Hematopoietic multipotent progenitor cell treated with erythropoietin and hydrocortisone succinate and interleukin-3 and kit ligand, for 17 days (in vitro differentiated cells): Measurements from ENCODE around the gene DOCK7.

Source experiments
- DNase-seq: peaks from one replicate; pipeline ENCODE4 v3.0.0-alpha.2; 2015; ENCODE audit warnings: low spot score

Gene DOCK7

DNA sequence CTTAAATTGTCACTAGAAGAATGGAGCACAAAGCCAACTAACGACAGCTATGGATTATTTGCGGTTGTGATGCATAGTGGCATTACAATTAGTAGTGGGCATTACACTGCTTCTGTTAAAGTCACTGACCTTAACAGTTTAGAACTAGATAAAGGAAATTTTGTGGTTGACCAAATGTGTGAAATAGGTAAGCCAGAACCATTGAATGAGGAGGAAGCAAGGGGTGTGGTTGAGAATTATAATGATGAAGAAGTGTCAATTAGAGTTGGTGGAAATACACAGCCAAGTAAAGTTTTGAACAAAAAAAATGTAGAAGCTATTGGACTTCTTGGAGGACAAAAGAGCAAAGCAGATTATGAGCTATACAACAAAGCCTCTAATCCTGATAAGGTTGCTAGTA is 237.9 kb downstream of the DOCK7 start:
- no peak for DNase-seq

DNA sequence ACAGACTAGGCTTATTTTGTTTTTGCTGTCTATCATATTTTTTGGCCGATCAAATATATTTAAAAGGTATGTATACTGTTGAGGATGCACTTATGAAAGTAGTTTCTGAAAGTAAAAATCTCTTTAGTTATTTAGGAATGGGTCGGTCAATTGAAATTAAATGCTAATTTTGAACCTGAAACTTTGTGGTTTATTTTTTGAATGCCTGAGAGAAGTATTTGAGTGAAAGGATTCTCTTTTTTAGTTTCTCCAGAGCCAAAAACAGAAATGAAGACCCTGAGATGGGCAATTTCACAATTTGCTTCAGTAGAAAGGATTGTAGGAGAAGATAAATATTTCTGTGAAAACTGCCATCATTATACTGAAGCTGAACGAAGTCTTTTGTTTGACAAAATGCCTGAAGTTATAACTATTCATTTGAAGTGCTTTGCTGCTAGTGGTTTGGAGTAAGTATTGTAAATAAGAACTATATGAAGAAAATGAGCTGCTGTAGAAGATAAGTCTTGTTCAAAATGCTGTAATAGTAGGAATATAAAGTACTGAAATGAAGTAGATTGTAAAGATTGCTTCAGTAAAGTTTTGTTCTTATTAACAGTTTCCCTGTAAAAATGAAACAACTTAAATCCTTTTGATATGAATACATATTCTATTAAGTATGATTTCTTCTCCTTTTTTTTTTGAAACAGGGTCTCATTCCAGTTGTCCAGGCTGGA is 239.8 kb downstream of the DOCK7 start:
- DNase-seq: no peak

DNA sequence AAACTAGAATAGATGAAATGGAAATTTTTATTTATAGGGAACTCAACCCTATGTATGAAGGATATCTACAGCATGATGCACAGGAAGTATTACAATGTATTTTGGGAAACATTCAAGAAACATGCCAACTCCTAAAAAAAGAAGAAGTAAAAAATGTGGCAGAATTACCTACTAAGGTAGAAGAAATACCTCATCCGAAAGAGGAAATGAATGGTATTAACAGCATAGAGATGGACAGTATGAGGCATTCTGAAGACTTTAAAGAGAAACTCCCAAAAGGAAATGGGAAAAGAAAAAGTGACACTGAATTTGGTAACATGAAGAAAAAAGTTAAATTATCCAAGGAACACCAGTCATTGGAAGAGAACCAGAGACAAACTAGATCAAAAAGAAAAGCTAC is 243.5 kb downstream of the DOCK7 start:
- no peak for DNase-seq

DNA sequence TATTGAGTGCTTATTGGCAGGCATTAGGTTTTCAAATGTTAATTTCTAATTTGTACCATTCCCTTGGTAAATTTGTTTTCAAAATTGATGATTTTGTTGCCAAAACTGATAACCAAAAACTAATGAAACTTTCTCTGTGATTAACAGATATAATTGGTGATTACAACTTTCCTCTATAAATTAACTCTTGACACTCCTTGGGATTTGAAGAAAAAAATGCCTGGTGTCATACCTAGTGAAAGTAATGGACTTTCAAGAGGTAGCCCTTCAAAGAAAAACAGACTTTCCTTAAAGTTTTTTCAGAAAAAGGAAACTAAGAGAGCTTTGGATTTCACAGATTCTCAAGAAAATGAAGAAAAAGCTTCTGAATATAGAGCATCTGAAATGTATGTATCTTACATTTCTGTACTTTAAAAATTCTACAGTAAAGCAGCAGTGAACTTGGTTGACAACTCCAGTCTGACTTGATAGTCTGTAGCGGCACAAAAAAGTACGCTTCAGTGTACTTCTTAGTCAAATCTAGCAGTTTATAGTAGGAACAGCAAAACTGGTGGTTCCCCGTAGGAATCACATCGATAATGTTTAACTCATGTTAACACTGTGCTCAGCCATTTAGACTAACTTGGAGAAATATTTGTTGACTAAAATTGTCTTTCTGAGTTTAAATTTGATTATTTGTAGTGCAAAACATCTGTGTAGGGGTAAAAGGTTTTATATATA is 248.4 kb downstream of the DOCK7 start:
- no peak for DNase-seq

DNA sequence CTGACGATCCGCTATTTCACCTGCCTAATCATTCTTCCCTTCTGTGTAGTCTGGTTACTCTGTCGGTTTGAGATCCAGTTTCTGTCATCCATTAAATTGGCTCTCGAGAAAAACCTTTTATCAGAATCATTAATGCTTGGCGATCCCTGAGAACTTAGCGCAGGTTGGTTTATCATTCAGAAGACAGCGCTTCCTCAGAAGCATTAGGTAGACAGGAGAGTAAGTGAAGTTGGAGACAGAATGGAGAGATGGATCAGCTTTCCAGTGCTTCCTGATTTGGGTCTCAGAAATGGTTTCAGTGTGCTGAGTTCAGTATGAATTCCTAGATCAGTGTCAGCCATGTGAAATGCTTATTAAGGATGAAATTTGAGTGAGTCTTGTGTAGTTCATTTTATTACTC is 250.0 kb downstream of the DOCK7 start:
- peak; percentile 43 for DNase-seq

DNA sequence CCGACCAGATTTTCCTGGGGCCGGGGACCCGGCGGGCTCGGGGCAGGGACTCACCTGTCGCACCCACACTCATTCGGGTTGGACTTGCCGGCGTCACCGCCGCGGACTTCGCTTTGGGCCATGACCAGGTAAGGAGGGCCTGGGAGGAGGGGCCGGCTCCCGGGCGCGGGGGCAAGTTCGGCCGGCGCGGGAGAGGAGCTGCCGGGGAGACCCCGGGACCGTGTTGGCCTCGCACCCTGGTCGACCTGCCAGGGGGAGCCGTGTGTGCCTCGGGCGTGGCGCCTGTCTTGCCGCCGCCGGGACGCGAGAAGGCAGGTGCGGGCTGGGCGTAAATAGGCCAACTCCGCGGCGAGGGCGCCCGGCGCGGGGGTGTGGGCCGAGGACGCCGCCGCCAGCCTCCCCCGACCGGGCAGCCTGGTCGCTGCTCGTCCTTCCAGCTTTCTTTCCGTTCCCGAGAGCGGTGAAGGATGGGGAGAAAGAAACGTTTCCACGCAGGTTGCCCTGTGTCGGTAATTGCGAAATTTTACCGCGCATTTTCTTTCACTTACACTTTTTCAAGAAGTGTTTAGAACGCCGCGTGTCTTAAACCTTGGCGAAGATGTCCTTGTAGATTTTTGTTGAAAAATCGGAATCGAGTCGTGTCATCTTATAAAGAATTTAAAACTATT is 250.8 kb downstream of the DOCK7 start:
- DNase-seq: peak; percentile 46

DNA sequence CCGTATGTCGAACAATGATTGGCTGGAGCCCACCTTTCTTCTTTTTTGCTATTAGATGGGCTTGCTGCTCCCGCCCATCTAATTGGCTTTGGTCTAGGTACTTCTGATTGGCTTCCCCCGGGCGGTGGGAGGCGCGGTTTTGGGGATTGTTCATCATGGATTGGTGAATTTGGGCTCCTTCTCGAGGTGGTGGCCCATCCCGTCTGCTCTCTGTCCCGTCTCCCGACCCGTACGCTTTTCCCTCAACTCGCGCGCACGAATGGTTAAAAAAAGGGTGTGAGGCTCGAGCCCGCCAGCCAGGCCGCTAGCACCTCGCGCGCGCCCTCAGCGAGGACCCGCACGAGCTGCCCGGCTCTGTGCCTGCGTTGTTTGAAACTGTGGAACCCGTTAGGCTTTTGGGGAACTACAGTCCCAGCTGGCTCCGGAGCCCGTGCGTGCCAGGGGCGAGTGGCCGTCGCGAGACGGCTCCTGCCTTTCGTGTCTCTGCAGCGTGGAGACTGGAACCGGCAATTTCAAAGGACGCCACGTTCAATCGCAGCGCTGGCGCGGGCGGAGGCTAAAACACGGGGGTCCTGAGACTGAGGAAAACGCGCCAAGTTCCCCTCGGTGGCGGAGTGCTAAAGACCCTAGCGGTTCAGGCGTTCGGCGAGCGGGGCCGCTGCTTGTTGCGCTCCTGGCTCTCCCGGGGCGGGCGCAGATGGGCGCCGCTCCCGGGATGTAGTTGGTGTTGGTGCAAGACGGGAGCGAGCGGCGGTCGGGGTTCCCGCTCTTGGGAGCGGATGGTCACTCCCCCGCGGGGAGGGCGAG is 251.5 kb downstream of the DOCK7 start, which contains the start of gene USP1:
USP1 (plus strand) TSS at position 584 of the 807 bp plus-strand sequence. CDS start 2,819 bp downstream, outside the sequence.
- DNase-seq: peak; percentile 94

DNA sequence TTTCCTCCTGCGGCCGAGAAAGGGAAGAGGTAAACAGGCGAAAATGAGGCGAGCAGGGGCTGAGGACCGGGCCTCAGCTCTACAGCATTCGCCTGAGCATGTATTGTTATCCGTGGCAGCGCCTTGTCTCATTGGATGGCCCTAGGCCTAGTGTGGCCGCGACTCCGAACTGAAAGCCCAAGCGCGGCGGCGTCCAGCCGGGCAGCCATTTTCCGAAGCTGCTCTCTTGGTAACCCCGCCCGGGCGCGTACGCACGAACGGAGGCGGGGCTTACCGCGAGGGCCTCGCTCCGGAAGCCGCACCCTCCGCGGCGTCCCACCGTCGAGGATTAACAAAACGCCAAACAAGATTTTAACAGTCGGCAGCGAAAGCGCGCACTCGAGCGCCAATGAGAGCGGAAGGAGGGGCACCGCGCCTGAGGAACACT is 252.1 kb downstream of the DOCK7 start:
- no peak for DNase-seq

DNA sequence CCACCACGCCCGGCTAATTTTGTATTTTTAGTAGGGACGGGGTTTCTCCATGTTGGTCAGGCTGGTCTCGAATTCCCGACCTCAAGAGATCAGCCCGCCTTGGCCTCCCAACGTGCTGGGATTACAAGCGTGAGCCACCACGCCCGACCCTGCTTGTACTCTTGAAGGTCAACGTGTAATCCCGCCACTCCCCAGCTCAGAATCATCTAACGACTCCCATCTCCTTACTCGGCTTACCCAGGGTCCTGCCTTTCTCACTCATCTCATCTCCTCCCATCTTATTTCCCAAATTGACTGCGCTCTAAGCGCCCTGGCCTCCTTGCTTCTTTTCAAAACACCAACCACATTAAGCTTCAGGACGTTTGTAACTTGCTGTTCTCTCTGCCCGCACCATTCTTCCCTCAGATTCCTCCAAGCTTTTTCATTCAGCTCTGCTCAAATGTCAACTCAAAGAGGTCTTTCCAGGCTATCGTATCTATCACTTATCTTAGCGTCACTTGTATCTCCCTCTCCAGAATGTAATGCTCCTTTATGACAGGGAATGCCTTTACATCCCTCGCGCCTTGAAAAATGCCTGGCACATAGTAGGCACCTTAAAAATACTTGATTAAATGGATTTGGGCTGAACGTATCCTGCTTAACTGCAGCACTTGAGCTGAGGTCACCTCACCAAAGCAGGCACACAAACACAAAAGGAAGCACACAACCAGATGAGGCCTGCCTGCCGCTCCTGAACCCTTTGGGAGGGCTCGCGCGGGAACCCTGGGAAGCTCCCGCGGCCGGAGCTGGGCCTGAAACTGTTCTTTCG is 252.8 kb downstream of the DOCK7 start:
- DNase-seq: no peak

DNA sequence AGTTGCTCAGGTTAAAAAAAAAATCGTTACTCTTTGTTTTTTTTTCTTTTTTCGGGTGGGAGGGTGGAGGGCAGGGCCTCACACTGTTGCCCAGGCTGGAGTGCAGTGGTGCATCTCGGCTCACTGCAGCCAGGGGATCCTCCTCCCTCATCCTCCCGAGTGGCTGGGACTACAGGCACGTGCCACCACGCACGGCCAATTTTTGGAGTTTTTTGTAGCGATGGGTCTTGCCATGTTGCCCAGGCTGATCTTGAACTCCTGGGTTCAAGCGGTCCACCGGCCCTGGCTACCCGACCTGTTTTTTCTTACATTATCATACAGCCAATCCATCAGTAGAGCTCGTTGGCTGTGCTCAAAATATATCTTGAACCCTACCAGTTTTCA is 253.6 kb downstream of the DOCK7 start:
- no peak for DNase-seq

DNA sequence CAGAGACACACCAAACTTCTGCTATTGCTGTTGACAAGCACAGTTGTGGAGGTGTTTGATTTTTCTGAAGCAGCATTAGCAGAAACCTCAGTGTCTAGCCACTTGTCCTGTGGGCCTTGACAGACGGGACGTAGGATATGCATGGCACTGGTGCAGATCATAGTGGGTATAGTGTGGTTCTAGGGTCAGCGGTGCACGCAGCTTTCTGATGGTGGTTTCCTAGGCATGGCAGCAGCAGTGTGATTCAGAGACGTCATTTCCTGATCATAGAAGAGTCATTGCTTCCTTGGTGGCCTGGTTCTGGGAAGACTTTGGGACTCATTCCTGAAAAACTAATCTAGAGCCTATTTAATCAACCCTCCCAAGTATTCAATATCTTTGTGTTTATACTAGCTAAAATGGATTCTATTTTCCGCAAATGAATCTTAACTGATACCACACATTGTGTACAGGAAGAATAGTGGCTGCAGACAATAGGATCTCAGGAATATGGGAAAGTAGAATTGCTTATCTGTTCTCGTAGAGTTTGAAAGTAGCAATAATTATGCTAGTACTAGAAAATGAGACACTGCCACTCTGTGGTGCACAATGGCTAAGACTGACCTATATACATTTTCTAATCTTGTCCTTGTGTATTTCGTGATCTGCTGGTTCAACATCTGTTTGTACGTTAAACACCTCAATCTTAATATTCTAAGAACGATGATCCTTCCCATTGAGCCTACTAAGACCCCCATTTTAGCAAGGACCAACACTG is 254.1 kb downstream of the DOCK7 start:
- DNase-seq: no peak

DNA sequence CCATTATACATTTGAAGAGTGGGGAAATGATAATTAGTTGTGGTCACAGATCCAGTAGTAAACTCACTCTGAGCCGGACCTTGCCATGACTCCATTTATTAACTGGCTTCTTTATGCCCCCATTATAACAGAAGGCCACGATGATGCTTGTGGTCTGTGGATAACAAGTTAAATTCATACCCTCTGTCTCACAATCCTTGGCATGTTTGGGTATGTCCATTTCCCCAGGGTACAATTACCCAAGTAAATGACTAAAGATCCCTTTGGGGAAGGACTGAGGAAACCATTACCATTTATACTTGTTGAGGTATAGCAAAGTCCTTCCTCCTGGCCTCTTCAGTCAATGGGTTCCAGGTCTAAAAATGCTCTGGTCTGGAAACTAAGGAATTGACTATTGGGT is 258.6 kb downstream of the DOCK7 start:
- no peak for DNase-seq

DNA sequence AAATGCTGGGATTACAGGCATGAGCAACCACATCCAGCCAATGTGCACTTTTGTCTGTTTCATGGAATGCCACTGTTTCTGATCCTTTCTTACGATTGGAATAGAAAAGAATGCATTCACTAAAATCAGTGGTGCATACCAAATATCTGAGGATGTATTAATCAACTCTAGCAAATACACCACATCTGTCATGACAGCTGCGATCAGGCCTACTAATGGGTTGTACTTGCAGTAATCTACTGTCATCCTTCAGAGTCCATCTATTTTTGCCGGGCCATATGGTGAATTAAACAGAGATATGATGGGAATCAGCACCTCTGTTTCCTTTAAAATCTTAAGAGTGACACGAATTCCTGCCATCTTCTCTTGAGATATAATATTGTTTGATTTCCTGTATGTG is 259.8 kb downstream of the DOCK7 start:
- DNase-seq: no peak

DNA sequence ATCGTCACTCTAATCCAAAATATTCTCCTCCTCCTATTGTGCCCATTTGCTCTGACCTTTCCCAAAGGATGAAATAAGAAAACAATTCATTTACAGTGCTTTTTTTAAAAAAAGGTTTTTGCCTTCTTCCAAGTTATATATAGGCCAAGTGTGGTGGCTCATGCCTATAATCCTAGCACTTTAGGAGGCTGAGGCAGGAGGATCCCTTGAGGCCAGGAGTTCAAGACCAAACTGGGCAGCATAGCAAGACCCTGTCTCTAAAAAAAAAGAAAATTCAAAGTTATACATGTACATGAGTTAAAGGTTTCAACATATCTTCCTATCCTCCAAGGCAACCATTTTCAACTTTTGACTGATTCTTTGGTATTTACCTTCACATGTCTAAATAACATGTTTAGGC is 261.4 kb downstream of the DOCK7 start:
- no peak for DNase-seq

DNA sequence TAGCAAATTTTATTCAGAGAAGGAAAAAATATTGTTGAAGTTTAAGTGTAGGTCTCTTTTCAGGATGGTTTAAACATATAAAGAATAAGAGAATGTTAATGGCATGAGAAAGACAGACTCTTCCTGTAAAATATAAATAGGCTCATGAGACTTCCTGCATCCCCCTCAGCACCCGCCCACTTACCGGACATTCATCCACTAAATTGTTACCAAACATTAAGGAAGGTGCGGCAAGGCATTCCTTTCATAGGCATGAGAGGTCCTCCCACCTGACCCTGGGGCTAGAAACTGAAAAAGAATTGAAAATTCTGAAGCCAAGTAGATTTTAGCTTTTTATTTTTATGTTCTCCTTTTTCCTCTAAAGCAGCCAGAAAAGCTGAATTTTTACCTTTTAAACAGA is 261.9 kb downstream of the DOCK7 start:
- no peak for DNase-seq

DNA sequence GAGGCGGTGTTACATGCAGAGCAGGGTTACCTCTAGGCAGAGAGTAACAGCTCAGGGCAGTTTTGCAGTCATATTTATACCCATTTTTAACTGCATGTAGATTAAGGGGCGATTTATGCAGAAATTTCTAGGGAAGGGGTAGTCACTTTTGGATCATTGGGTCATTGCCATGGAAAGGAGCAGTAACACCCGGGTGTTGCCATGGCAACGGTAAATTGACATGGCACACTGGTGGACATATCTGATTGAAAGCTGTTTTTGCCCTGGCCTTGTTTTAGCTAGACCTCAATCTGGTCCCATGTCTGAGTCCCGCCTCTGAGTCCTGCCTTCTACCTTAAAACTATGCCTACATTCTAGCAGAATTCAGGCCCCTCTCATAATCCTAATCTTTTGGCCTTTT is 263.1 kb downstream of the DOCK7 start:
- DNase-seq: no peak

DNA sequence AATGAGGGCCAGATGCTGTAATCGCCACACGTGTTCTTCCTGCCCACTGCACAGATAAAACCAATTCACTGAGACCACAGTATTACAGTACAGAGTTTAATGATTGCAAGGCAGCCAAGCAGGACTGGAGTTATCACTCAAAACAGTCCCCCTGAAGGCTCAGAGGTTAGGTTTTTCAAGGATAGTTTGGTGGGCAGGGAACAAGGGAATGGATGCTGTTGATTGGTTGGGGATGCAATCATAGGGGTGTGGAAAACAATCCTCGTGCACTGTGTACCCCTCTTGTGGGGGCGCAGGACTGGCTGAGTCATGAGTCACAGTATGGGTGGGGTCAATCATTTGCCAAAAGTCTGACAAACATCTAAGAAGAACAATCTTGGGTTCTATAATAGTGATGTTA is 263.8 kb downstream of the DOCK7 start:
- DNase-seq: no peak

DNA sequence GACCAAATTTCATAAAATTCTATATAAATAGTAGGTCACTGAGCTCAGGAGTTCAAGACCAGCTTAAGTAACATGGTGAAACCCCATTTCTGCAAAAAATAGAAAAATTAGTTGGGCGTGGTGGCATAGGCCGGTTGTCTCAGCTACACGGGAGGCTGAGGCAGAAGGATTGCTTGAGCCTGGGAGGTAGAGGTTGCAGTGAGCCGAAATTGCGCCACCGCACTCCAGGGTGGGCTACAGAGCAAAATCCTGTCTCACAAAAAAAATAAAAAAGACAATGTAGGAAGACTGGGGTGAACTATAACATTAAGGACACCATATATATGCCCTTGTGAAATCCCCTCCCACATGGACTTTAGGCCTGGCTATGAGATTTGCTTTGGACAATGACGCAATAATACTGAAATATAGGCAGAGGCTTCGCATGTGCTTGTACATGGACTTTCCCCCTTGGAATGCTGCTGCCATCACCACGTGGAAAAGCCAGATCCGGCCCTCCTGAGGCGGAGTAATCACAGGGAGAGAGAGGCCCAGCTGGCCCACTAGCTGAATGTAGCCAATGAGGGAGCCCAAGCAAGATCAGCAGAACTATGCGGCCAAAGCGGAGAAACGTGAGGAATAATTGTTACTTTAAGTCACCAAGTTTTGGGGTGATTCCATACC is 264.5 kb downstream of the DOCK7 start:
- no peak for DNase-seq

DNA sequence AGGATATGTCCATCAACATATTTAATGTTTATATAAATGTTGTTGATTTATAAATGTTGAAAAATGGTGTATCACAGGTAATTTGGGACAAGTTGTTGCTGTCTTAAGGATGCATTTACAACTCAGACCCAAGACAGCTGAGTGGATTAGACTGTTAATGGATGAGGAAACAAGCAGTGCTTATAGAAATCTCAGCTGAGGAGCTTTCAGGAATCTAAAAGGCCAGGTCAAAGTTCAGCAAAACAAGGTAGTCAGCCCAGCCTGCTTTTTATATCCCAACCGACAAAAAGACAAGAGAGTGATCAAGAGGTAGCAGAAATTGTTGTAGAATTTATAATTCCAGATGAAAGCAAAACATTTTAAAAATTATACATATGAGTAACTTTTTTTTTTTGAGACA is 268.0 kb downstream of the DOCK7 start:
- DNase-seq: no peak

DNA sequence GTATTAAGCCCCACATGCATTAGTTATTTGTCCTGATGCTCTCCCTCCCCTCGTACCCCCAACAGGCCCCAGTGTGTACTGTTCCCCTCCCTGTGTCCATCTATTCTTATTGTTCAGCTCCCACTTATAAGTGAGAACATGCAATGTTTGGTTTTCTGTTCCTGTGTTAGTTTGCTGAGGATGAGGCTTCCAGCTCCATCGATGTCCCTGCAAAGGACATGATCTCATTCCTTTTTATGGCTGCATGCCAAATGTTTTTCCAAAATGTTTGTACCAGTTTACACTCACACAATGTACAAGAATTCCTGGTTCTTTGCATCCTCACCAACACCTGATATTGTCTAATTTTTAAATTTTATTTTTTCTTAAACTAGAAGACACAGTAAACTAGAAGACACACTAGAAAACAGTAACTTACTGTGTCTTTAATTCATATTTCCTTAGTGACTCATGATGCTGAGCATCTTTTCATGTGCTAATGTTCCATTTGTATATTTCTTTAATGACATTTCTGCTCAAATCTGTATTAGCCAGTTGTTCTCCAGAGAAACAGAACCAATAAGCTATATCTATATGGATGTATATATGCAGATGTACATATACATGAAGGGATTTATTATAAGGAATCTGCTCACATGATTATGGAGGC is 270.7 kb downstream of the DOCK7 start:
- no peak for DNase-seq
